OCI-LY3 (cell line): ENCODE measurements around the gene KCNIP1.

Experiments
- H2AFZ ChIP-seq: fragments of 200-600, 300-600 bp; shearing (Covaris generic); 2 replicates; pipeline ENCODE4 v1.6.0; 2014; ENCODE audit warnings: antibody characterized with exemption, low read depth, low read length
- H3K27ac ChIP-seq: fragments of 200-600, 300-600 bp; sonication (generic); 2 replicates; pipeline ENCODE4 v1.5.1; 2014; ENCODE audit warnings: mild to moderate bottlenecking, low read length, moderate library complexity, mixed read lengths
- H3K27me3 ChIP-seq: fragments of 200-600, 300-600 bp; sonication (generic); 2 replicates; pipeline ENCODE4 v1.6.1; 2014; ENCODE audit warnings: low read depth, low read length, mixed read lengths
- H3K36me3 ChIP-seq: fragments of 200-600, 300-600 bp; sonication (generic); replicated peaks from 2 replicates; pipeline ENCODE3; 2014; ENCODE audit warnings: low read depth, low read length, mixed read lengths
- H3K4me1 ChIP-seq: fragments of 300-600, 200-600 bp; sonication (generic); 2 replicates; pipeline ENCODE4 v1.6.1; 2014; ENCODE audit warnings: low read length, mixed read lengths
- H3K4me2 ChIP-seq: fragments of 200-600, 300-600 bp; sonication (generic); 2 replicates; pipeline ENCODE4 v1.6.1; 2014; ENCODE audit warnings: low read length, mixed read lengths
- H3K4me3 ChIP-seq: fragments of 300-600, 200-600 bp; sonication (generic); 2 replicates; pipeline ENCODE4 v1.5.1; 2014; ENCODE audit warnings: antibody characterized with exemption, mild to moderate bottlenecking, low read length, moderate library complexity
- H3K79me2 ChIP-seq: fragments of 300-600, 200-600 bp; shearing (Covaris generic); 2 replicates; pipeline ENCODE4 v1.6.1; 2014; ENCODE audit warnings: mild to moderate bottlenecking, low read length, mixed read lengths
- H3K9ac ChIP-seq: fragments of 300-600, 200-600 bp; shearing (Covaris generic); 2 replicates; pipeline ENCODE4 v1.6.0; 2014; ENCODE audit warnings: mild to moderate bottlenecking, low read length, moderate library complexity
- H3K9me3 ChIP-seq: fragments of 200-600, 300-600 bp; shearing (Covaris generic); 2 replicates; pipeline ENCODE4 v1.6.1; 2014; ENCODE audit warnings: low read length, mixed read lengths; ENCODE audit not compliant: insufficient read depth
- H4K20me1 ChIP-seq: fragments of 200-600, 300-600 bp; sonication (generic); 2 replicates; pipeline ENCODE4 v1.6.1; 2016; ENCODE audit warnings: low read length, mixed read lengths; ENCODE audit not compliant: insufficient read depth
- EZH2phosphoT487 ChIP-seq: fragments of 200-600 bp; shearing (Covaris generic); IDR thresholded peaks from 2 replicates; pipeline ENCODE4 v1.6.1; 2018; ENCODE audit warnings: antibody characterized with exemption, mixed run types, low read depth
- TF ChIP-seq, protein P1 (sequence below): fragments of 200-600, 300-600 bp; sonication (generic); IDR thresholded peaks from 2 replicates; pipeline ENCODE4 v1.5.1; 2014; ENCODE audit warnings: antibody characterized with exemption, low read length, low read depth

The KCNIP1 gene

DNA sequence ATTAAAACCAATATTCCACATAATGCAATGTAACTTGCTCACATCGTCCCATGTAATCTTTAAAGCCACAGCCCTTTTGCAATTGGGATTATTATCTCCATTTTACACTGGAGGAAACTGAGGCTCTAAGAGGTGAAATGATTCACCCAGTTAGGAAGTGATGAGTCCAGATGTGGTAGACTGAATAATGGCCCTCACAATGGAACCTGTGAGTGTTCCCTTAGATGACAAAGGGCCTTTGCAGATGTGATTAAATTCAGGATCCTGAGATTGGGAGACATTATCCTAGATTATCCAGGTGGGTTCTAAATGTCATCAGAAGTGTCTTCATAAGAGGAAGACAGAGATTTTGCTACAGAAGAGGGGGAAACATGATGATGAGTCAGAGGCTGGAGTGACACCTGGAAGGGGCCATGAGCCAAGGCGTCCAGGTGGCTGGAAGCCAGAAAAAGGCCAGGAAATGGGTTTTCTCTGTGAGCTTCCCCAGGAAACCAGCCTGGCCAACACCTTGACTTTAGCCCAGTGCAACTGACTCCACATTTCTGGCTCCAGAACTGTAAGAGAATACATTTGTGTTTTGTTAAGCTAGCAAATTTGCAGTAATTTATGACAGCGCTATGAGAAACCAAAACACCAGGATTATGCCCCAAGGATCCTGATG, 139.1 kb downstream of the KCNIP1 start:
- no peaks in the 10 kb centered on the region for H3K9me3 ChIP-seq
- no peaks in the 10 kb centered on the region for H3K36me3 ChIP-seq
- H4K20me1 ChIP-seq = peaks cover 11% of the 10 kb centered on the region; the same call in 1 of the 2 replicates
- H3K27ac ChIP-seq = no peak overlapping the region
- no peak overlapping the region for H3K4me3 ChIP-seq
- H3K4me2 ChIP-seq = no peak overlapping the region
- no peak for TF ChIP-seq EZH2phosphoT487
- TF ChIP-seq, protein P1, sequence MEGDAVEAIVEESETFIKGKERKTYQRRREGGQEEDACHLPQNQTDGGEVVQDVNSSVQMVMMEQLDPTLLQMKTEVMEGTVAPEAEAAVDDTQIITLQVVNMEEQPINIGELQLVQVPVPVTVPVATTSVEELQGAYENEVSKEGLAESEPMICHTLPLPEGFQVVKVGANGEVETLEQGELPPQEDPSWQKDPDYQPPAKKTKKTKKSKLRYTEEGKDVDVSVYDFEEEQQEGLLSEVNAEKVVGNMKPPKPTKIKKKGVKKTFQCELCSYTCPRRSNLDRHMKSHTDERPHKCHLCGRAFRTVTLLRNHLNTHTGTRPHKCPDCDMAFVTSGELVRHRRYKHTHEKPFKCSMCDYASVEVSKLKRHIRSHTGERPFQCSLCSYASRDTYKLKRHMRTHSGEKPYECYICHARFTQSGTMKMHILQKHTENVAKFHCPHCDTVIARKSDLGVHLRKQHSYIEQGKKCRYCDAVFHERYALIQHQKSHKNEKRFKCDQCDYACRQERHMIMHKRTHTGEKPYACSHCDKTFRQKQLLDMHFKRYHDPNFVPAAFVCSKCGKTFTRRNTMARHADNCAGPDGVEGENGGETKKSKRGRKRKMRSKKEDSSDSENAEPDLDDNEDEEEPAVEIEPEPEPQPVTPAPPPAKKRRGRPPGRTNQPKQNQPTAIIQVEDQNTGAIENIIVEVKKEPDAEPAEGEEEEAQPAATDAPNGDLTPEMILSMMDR = no peak
- H3K27me3 ChIP-seq = peaks cover 96% of the 10 kb centered on the region
- no peak overlapping the region for H3K9ac ChIP-seq
- peaks cover 9% of the 10 kb centered on the region for H3K4me1 ChIP-seq
- no peaks in the 10 kb centered on the region for H3K79me2 ChIP-seq
- no peak overlapping the region for H2AFZ ChIP-seq

DNA sequence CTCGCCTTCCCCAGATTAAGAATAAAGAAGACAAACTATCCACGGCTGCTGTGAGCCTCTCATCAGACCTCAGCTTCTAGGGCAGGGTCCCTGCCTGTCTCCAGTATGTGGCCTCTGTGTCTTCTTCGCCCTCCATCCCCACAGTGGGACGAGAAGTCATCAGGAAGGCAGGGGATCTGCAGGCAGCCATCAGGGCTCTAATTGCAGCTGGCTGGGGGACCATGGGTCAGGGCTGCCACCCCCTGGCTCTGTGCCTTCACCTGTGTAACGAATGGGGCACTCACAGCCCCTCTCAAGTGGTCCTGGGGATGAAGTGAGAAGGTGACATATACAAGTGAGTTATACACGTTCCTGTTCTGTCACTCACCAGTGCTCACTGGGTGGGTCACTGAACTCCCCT, 139.8 kb downstream of the KCNIP1 start:
- no peak overlapping the region for H3K9ac ChIP-seq
- H3K4me2 ChIP-seq = no peak overlapping the region
- no peak overlapping the region for H2AFZ ChIP-seq
- no peak overlapping the region for H3K4me3 ChIP-seq
- H3K9me3 ChIP-seq = no peaks in the 10 kb centered on the region
- H3K4me1 ChIP-seq = peaks cover 9% of the 10 kb centered on the region
- H3K36me3 ChIP-seq = no peaks in the 10 kb centered on the region
- peaks cover 5% of the 10 kb centered on the region; the same call in 1 of the 2 replicates for H4K20me1 ChIP-seq
- peaks cover 96% of the 10 kb centered on the region for H3K27me3 ChIP-seq
- no peaks in the 10 kb centered on the region for H3K79me2 ChIP-seq
- H3K27ac ChIP-seq = no peak overlapping the region
- TF ChIP-seq EZH2phosphoT487 = no peak
- TF ChIP-seq, protein P1 = no peak

DNA sequence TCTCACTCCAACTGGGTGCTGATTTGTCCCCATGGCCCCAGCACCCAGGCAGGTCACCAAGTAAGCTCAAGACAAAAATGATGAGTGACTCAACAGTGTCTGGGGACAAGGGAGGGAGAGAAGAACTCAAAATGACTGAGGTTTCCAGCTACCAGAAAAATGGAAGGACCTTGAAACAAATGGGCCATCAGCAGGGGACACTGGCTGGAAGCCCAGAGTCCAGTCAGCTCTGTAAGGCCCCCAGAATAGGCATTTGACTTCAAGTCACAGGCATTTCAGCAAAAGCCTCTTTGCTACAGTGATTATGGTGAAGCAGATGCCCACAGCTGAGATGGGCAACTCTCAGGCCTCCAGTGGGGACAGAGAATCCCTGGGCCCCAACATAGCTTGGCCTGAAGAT, 140.7 kb downstream of the KCNIP1 start:
- H3K36me3 ChIP-seq = no peaks in the 10 kb centered on the region
- H3K4me3 ChIP-seq = no peak overlapping the region
- H3K4me1 ChIP-seq = peaks cover 9% of the 10 kb centered on the region
- H3K4me2 ChIP-seq = no peak overlapping the region
- H3K79me2 ChIP-seq = no peaks in the 10 kb centered on the region
- H3K9ac ChIP-seq = no peak overlapping the region
- no peak for TF ChIP-seq EZH2phosphoT487
- TF ChIP-seq, protein P1 = no peak
- peaks cover 5% of the 10 kb centered on the region; the same call in 1 of the 2 replicates for H4K20me1 ChIP-seq
- no peak overlapping the region for H2AFZ ChIP-seq
- H3K27ac ChIP-seq = no peak overlapping the region
- H3K9me3 ChIP-seq = no peaks in the 10 kb centered on the region
- peaks cover 99% of the 10 kb centered on the region for H3K27me3 ChIP-seq

DNA sequence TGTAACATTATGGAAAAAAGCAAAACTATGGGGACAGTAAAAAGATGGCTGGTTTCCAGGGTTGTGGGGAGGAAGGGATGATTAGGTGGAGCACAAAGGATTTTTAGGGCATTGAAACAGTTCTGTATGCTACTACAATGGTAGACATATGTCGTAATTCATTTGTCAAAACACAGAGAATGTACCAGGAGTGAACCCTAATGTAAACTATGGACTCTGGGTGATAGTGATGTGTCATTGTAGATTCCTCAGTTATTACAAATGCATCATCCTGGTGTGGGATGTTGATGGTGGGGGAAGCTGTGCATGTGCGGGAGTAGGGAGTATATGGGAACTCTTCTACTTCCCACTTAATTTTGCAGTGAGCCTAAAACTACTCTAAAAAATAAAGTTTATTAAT, 144.7 kb downstream of the KCNIP1 start:
- no peaks in the 10 kb centered on the region for H3K36me3 ChIP-seq

More for the DNA sequence above, 144.7 kb downstream of the KCNIP1 start:
- H2AFZ ChIP-seq = no peak overlapping the region
- peaks cover 86% of the 10 kb centered on the region for H3K27me3 ChIP-seq
- no peaks in the 10 kb centered on the region for H3K9me3 ChIP-seq
- TF ChIP-seq, protein P1 = no peak
- no peak for TF ChIP-seq EZH2phosphoT487
- H3K79me2 ChIP-seq = no peaks in the 10 kb centered on the region
- H3K4me2 ChIP-seq = no peak overlapping the region
- no peaks in the 10 kb centered on the region for H3K4me1 ChIP-seq
- H3K9ac ChIP-seq = no peak overlapping the region
- H3K27ac ChIP-seq = no peak overlapping the region
- H3K4me3 ChIP-seq = no peak overlapping the region
- no peaks in the 10 kb centered on the region for H4K20me1 ChIP-seq
